ENCODE measurements around the gene TMEM266.
A peak's percentile ranks its signal among the peaks of the same experiment; 100 is the strongest.

The TMEM266 gene

GRCh38 chr15:76105391-76105790 lies 45.6 kb downstream of the TMEM266 start:
- Histone ChIP-seq H3K4me2 (ENCODE audit: low read length, poor library complexity, severe bottlenecking) (no peak overlapping the region), H3K27me3 (ENCODE audit: control insufficient read depth in 1 of 2, insufficient read depth in 1 of 2, low read length in 2 of 2) (peaks cover 24 to 49% of the 10 kb centered on the region in 2 experiments), H2AFZ (ENCODE audit: low read depth, low read length) (no peak overlapping the region), H2BK120ac (ENCODE audit: low read depth, low read length) (no peak overlapping the region), H3K18ac (ENCODE audit: low read depth in 1 of 2, low read length in 2 of 2) (no peak overlapping the region), H2BK12ac (ENCODE audit: low read length in 2 of 2) (no peak overlapping the region), H3K14ac (ENCODE audit: low read length in 2 of 2) (no peak overlapping the region), H4K91ac (ENCODE audit: low read length) (no peak overlapping the region), H3K4me3 (ENCODE audit: insufficient read depth in 1 of 2, low read depth in 1 of 2, low read length in 2 of 2) (no peak overlapping the region), H2AK5ac (ENCODE audit: low read length, severe bottlenecking) (no peak overlapping the region), H3K27ac (ENCODE audit: low read length, poor library complexity, severe bottlenecking) (no peak overlapping the region), H4K8ac (ENCODE audit: low read length) (no peak overlapping the region), H3K23ac (ENCODE audit: low read length in 2 of 2) (no peak overlapping the region), H3K4me1 (ENCODE audit: control insufficient read depth, insufficient read depth, low read depth, low read length) (no peaks in the 10 kb centered on the region), H3K36me3 (ENCODE audit: control insufficient read depth in 1 of 2, insufficient read depth in 2 of 2, low read depth in 1 of 2, low read length in 2 of 2) (no peaks in the 10 kb centered on the region), H3K9me3 (ENCODE audit: control insufficient read depth, low read length) (no peaks in the 10 kb centered on the region), H2BK15ac (ENCODE audit: low read depth, poor library complexity, severe bottlenecking) (no peak overlapping the region), H3K4ac (ENCODE audit: low read depth in 1 of 2, low read length in 2 of 2) (no peak overlapping the region), H3K79me1 (replicated peaks; ENCODE audit: low read length, poor library complexity, severe bottlenecking) (no peaks in the 10 kb centered on the region), H3K9ac (ENCODE audit: low read length) (no peak overlapping the region), H2BK5ac (ENCODE audit: low read depth, low read length, poor library complexity, severe bottlenecking) (no peak overlapping the region)
- WGBS, result 100% methylated on average over 1 of the region's 3 CpGs
- no peak for DNase-seq

- no peaks in the 10 kb centered on the region for H3K4me1 ChIP-seq (ENCODE audit: control insufficient read depth, insufficient read depth, low read depth, low read length)
Measured at GRCh38 chr15:76105911-76106310, 46.1 kb downstream of the TMEM266 start.

GRCh38 chr15:76107169-76107568 lies 47.4 kb downstream of the TMEM266 start:
- no peak overlapping the region for H3K9ac ChIP-seq (ENCODE audit: low read length)
- H2AK5ac ChIP-seq (ENCODE audit: low read length, severe bottlenecking), result no peak overlapping the region
- no peak overlapping the region for H3K23ac ChIP-seq (ENCODE audit: low read length in 2 of 2)
- no peak overlapping the region for H3K27ac ChIP-seq (ENCODE audit: low read length, poor library complexity, severe bottlenecking)
- H3K27me3 ChIP-seq (ENCODE audit: control insufficient read depth in 1 of 2, insufficient read depth in 1 of 2, low read length in 2 of 2), result peaks cover 15 to 32% of the 10 kb centered on the region in 2 experiments
- H3K4ac ChIP-seq (ENCODE audit: low read depth in 1 of 2, low read length in 2 of 2), result no peak overlapping the region
- H2BK5ac ChIP-seq (ENCODE audit: low read depth, low read length, poor library complexity, severe bottlenecking), result no peak overlapping the region
- no peak overlapping the region for H2AFZ ChIP-seq (ENCODE audit: low read depth, low read length)
- H3K18ac ChIP-seq (ENCODE audit: low read depth in 1 of 2, low read length in 2 of 2), result no peak overlapping the region
- H3K4me1 ChIP-seq (ENCODE audit: control insufficient read depth, insufficient read depth, low read depth, low read length), result no peaks in the 10 kb centered on the region
- 61% methylated on average over 6 of the region's 6 CpGs for WGBS
- H3K9me3 ChIP-seq (ENCODE audit: control insufficient read depth, low read length), result no peaks in the 10 kb centered on the region
- no peaks in the 10 kb centered on the region for H3K36me3 ChIP-seq (ENCODE audit: control insufficient read depth in 1 of 2, insufficient read depth in 2 of 2, low read depth in 1 of 2, low read length in 2 of 2)
- no peak overlapping the region for H4K91ac ChIP-seq (ENCODE audit: low read length)
- no peak overlapping the region for H2BK120ac ChIP-seq (ENCODE audit: low read depth, low read length)
- H3K4me3 ChIP-seq (ENCODE audit: insufficient read depth in 1 of 2, low read depth in 1 of 2, low read length in 2 of 2), result no peak overlapping the region
- no peak overlapping the region for H2BK12ac ChIP-seq (ENCODE audit: low read length in 2 of 2)
- no peaks in the 10 kb centered on the region for H3K79me1 ChIP-seq (replicated peaks; ENCODE audit: low read length, poor library complexity, severe bottlenecking)
- H4K8ac ChIP-seq (ENCODE audit: low read length), result no peak overlapping the region
- H3K4me2 ChIP-seq (ENCODE audit: low read length, poor library complexity, severe bottlenecking), result no peak overlapping the region
- DNase-seq, result peak; percentile 5
- H2BK15ac ChIP-seq (ENCODE audit: low read depth, poor library complexity, severe bottlenecking), result no peak overlapping the region
- no peak overlapping the region for H3K14ac ChIP-seq (ENCODE audit: low read length in 2 of 2)

More at GRCh38 chr15:76105911-76106310, 46.1 kb downstream of the TMEM266 start:
- Histone ChIP-seq H3K36me3 (ENCODE audit: control insufficient read depth in 1 of 2, insufficient read depth in 2 of 2, low read depth in 1 of 2, low read length in 2 of 2) (no peaks in the 10 kb centered on the region), H2AK5ac (ENCODE audit: low read length, severe bottlenecking) (no peak overlapping the region), H3K23ac (ENCODE audit: low read length in 2 of 2) (no peak overlapping the region), H3K79me1 (replicated peaks; ENCODE audit: low read length, poor library complexity, severe bottlenecking) (no peaks in the 10 kb centered on the region), H2BK15ac (ENCODE audit: low read depth, poor library complexity, severe bottlenecking) (no peak overlapping the region), H2AFZ (ENCODE audit: low read depth, low read length) (no peak overlapping the region), H4K91ac (ENCODE audit: low read length) (no peak overlapping the region), H2BK120ac (ENCODE audit: low read depth, low read length) (no peak overlapping the region), H3K9ac (ENCODE audit: low read length) (no peak overlapping the region), H3K27me3 (ENCODE audit: control insufficient read depth in 1 of 2, insufficient read depth in 1 of 2, low read length in 2 of 2) (peaks cover 22 to 45% of the 10 kb centered on the region in 2 experiments), H2BK12ac (ENCODE audit: low read length in 2 of 2) (no peak overlapping the region), H3K4me3 (ENCODE audit: insufficient read depth in 1 of 2, low read depth in 1 of 2, low read length in 2 of 2) (no peak overlapping the region), H3K27ac (ENCODE audit: low read length, poor library complexity, severe bottlenecking) (no peak overlapping the region), H3K18ac (ENCODE audit: low read depth in 1 of 2, low read length in 2 of 2) (no peak overlapping the region), H3K9me3 (ENCODE audit: control insufficient read depth, low read length) (no peaks in the 10 kb centered on the region), H4K8ac (ENCODE audit: low read length) (no peak overlapping the region), H3K14ac (ENCODE audit: low read length in 2 of 2) (no peak overlapping the region), H3K4ac (ENCODE audit: low read depth in 1 of 2, low read length in 2 of 2) (no peak overlapping the region), H2BK5ac (ENCODE audit: low read depth, low read length, poor library complexity, severe bottlenecking) (no peak overlapping the region), H3K4me2 (ENCODE audit: low read length, poor library complexity, severe bottlenecking) (no peak overlapping the region)
- 80% methylated on average over 5 of the region's 6 CpGs for WGBS
- DNase-seq, result no peak

DNA sequence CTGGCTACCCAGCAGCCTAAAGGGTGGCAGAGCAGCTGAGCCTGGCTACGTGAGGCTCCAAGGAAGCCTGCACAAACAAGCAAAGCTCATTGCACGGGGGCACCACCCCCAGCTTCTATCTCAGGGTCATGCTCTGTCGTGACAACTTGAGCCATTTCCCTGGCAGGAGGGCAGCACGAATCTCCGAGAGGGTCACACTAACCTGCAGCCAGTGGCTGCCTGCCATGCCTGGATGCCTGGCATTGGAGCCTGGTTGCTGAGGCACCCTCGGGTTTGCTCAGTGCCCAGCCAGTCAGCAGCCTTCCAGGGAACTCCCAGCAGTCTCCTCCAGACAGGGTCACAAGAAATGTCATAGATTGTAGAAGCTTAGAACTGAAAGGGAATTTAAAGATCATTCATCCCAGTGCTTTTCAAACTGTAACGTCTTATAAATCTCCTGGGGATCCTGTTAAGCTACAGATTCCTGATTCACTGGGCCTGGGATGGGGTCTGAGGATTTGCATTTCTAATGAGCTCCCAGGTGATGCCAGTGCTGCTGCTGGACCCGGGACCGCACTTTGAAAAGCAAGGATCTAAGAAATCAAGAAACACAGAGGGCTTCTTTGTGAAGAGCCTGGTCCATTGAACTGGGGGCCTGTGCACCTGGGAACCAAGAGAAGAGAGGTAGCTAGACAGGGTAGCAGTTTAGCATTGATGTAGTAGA lies 48.4 kb downstream of the TMEM266 start:
- no peak overlapping the region for H3K27ac ChIP-seq (ENCODE audit: low read length, poor library complexity, severe bottlenecking)
- no peaks in the 10 kb centered on the region for H3K36me3 ChIP-seq (ENCODE audit: control insufficient read depth in 1 of 2, insufficient read depth in 2 of 2, low read depth in 1 of 2, low read length in 2 of 2)
- H3K79me1 ChIP-seq (replicated peaks; ENCODE audit: low read length, poor library complexity, severe bottlenecking), result no peaks in the 10 kb centered on the region
- H2BK15ac ChIP-seq (ENCODE audit: low read depth, poor library complexity, severe bottlenecking), result no peak overlapping the region
- no peak overlapping the region for H3K9ac ChIP-seq (ENCODE audit: low read length)
- DNase-seq, result no peak
- no peak overlapping the region for H2AK5ac ChIP-seq (ENCODE audit: low read length, severe bottlenecking)
- H3K4me2 ChIP-seq (ENCODE audit: low read length, poor library complexity, severe bottlenecking), result no peak overlapping the region
- H3K4ac ChIP-seq (ENCODE audit: low read depth in 1 of 2, low read length in 2 of 2), result no peak overlapping the region
- no peaks in the 10 kb centered on the region for H3K4me1 ChIP-seq (ENCODE audit: control insufficient read depth, insufficient read depth, low read depth, low read length)
- peaks cover 15 to 32% of the 10 kb centered on the region in 2 experiments for H3K27me3 ChIP-seq (ENCODE audit: control insufficient read depth in 1 of 2, insufficient read depth in 1 of 2, low read length in 2 of 2)
- no peak overlapping the region for H4K8ac ChIP-seq (ENCODE audit: low read length)
- H3K23ac ChIP-seq (ENCODE audit: low read length in 2 of 2), result no peak overlapping the region
- H2AFZ ChIP-seq (ENCODE audit: low read depth, low read length), result no peak overlapping the region
- WGBS, result 69% methylated on average over 9 of the region's 9 CpGs
- H2BK12ac ChIP-seq (ENCODE audit: low read length in 2 of 2), result no peak overlapping the region
- no peaks in the 10 kb centered on the region for H3K9me3 ChIP-seq (ENCODE audit: control insufficient read depth, low read length)
- no peak overlapping the region for H3K14ac ChIP-seq (ENCODE audit: low read length in 2 of 2)
- H2BK5ac ChIP-seq (ENCODE audit: low read depth, low read length, poor library complexity, severe bottlenecking), result no peak overlapping the region
- H3K4me3 ChIP-seq (ENCODE audit: insufficient read depth in 1 of 2, low read depth in 1 of 2, low read length in 2 of 2), result no peak overlapping the region
- no peak overlapping the region for H3K18ac ChIP-seq (ENCODE audit: low read depth in 1 of 2, low read length in 2 of 2)
- H2BK120ac ChIP-seq (ENCODE audit: low read depth, low read length), result no peak overlapping the region
- H4K91ac ChIP-seq (ENCODE audit: low read length), result no peak overlapping the region

All from mesenchymal stem cell (in vitro differentiated cells and primary cell).